HG02938 (cell line): ENCODE measurements around the gene CBX8.

Source experiments
- ATAC-seq: cut with Tn5 transposase; IDR thresholded peaks from one replicate; pipeline ENCODE4 v1.9.1; 2021; ENCODE audit warnings: mild to moderate bottlenecking, moderate library complexity; ENCODE audit not compliant: unreplicated experiment

The CBX8 gene

DNA sequence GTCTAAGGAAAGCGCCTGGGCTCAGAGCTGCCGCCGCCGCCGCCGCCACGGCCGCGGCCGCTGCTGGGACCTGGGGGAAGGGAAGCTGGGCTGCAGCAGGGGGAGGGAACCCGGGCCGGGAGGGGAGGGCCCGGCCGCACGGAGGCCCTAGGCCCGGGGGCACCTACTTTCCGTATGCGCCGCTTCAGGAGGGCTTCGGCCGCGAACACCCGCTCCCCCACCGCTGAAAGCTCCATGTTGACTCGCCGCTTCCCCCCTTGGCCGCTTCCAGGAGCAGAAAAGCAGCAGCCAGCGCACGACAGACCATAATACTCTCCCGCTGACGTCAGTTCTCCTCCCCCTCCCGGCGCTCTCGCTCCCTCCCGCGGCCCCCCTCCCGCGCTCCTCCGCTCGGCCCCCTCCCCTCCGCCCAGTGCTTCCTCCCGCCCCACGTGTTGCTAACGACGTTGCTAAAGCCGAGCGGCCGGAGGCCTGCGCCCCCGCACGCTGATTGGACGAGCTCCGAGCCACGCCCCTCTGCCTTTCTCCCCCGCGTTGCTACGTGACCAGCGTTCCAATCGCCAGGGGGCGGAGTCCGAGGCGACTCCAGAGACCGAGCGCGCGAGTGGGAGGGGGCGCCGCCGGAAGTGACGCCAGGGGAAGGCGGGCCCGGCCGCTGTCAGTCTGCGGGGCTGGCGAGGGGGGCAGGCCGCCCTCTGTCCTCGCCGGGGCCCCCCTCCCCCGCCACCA is at the start of gene CBX8:
Gene CBX8 (minus strand): TSS at position 315 of the 729 bp plus-strand sequence. CDS start 79 bp downstream, at position 236.
- peak; percentile 74 for ATAC-seq

DNA sequence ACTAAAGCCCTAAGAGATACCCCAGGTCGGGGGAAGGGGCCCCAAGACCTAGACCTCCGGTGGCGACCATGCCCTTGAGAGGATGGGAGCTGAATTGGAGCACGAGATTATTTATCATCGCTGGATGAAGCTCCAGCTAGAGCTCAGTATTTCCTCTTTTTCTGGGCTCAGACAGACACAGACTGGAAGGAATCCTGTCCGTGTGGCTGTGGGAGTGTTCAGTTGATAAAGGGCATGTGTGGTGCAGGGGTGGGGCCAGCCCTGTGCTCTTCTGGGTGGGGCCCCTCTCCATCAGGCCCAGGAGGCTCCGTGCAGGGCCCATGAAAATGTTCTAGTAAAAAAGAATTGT is 48.7 kb upstream of the CBX8 start:
- ATAC-seq, result no peak

DNA sequence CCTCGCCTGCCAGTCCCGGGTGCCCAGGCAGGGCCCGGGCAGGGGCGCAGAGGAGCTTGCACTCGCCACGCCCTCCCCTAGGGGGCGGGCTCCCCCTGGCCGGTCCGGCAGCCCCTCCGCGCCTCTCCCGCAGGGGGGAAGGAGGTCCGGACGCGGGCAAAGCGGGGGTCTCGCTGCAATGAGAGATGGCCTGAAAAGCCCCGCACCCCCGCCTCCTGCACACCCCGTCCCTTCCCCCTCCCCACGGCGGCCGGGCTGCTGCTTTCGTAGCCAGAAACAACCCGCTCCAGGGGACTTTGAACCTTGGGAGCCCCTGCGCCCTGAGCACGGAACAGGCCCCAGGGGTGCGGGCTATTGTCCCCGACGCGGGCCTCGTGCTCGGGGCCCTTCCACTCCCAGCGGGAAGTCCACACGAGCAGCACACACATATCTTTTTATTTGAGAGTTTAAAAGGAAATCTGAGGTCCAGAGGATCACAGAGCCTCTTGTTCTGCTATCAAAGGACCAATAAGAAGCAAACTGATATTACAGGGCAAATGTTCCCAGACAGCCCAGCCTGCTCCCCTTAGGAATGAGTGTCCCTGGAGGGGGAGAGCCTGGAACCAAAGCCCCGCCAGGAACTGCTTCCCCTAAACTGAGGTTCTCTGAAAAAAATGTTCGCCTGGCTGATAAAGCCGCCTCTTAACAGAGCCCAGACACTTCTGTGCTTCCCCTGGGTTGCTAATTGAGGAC is 48.2 kb upstream of the CBX8 start:
- no peak for ATAC-seq

DNA sequence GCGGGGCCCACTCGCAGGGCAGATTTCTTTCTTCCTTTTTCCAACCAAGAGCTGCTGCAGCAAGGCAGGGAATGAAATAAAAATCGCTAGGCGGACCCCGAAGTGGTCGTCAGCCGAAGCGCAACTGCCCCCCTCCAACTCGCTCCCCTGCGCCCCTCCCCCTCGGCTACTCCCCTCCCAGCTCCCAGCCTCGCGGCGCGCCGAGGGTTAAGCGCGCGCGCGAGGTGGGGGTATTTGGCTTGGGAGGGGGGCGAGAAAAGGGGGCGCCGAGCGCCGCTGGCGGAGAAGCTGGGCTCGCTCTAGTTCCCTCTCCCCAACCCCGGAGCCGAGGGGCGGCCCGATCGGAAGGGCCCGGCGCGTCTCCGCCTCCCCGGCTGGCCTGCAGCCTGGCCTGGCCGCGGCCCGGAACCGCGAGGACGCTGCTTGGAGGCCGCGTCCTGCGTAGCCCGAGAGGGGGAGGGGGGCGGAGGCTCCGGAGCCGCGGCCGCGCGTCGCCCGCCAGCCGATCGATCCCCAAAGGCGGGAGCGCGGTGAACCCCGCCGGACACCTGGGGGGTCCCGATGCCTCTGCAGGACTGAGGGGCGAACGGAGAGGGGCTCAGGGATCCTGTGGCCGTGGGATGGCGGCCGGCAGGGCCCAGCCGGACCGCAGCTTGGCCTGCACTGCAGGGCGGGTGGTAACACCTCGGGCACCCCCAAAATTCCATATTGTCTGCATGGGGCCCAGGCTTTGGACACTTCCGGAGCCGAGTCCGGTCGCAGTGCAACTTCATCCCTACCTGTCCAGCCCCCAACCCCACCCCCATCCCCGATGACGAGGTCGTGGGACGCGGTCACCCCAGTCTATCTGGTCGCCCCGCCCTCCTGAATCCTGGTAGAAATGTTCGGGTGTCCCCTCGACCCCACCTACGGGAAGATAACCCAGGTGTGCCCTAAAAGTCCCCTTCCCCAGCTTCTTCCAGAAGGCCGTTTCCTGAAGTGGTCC is 47.2 kb upstream of the CBX8 start:
- ATAC-seq, result no peak

DNA sequence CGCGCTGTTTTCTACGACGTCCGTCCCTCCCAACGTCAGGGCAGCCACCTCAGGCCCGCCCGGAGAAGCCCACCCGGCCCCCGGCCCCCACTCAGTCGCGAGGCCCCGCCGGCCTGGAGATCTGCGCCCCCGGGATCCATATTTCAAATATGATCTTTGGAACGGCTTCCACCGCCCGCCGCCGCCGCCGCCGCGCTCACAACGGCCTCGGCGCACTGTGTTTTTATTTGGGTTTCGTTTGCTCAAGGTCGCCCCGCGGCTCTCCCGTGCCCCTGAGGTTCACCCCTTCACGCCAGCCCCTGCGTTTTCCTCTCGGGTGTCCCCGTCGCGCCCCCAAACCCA is 46.6 kb upstream of the CBX8 start:
- ATAC-seq, result no peak

DNA sequence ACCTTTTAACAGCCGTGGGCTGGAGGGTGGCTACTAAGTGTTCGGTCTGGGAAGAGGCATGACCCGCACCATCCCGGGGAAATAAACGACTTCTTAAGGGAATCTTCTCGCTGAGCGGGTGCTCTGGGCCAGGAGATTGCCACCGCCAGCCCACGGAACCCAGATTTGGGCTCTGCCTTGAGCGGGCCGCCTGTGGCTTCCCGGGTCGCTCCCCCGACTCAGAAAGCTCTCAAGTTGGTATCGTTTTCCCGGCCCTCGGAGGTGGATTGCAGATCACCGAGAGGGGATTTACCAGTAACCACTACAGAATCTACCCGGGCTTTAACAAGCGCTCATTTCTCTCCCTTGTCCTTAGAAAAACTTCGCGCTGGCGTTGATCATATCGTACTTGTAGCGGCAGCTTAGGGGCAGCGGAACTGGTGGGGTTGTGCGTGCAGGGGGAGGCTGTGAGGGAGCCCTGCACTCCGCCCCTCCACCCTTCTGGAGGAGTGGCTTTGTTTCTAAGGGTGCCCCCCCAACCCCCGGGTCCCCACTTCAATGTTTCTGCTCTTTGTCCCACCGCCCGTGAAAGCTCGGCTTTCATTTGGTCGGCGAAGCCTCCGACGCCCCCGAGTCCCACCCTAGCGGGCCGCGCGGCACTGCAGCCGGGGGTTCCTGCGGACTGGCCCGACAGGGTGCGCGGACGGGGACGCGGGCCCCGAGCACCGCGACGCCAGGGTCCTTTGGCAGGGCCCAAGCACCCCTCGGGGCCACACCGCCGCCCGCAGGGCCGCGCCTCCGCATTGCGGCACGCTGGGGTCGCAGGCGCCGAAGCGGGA is 46.0 kb upstream of the CBX8 start:
- no peak for ATAC-seq

DNA sequence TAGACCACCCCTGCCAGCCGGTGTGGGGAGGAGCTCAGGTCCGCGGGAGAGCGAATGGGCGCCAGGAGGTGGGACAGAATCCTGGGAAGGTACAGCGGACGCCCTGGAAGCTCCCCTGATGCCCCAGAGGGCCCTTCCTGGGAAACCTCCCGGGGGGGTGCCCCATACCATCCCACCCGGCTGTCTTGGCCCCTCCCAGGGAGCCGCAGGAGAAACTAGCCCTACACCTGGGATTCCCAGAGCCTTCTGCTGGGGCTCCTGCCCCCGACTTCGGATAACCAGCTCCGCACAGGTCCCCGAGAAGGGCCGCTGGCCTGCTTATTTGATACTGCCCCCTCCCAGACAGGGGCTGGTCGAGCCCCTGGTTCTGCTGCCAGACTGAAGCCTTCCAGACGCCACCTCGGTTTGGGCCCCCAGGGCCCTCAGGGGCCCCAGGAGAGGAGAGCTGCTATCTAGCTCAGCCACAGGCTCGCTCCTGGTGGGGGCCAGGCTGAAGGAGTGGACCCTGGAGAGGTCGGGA is 45.3 kb upstream of the CBX8 start:
- ATAC-seq, result no peak

DNA sequence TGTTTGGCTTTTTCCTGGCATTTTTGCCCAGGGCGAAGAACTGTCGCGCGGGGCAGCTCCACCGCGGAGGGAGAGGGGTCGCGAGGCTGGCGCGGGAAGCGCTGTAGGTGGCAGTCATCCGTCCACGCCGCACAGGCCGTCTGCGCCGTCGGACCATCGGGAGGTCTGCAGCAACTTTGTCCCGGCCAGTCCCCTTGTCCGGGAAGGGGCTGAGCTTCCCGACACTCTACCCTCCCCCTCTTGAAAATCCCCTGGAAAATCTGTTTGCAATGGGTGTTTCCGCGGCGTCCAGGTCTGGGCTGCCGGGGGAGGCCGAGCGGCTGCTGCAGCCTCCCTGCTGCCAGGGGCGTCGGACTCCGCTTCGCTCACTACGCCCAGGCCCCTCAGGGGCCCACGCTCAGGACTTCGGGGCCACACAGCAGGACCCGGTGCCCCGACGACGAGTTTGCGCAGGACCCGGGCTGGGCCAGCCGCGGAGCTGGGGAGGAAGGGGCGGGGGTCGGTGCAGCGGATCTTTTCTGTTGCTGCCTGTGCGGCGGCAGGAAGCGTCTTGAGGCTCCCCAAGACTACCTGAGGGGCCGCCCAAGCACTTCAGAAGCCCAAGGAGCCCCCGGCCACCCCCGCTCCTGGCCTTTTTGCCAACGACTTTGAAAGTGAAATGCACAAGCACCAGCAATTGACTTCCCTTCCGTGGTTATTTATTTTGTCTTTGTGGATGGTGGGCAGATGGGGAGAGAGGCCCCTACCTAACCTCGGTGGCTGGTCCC is 44.7 kb upstream of the CBX8 start:
- no peak for ATAC-seq

DNA sequence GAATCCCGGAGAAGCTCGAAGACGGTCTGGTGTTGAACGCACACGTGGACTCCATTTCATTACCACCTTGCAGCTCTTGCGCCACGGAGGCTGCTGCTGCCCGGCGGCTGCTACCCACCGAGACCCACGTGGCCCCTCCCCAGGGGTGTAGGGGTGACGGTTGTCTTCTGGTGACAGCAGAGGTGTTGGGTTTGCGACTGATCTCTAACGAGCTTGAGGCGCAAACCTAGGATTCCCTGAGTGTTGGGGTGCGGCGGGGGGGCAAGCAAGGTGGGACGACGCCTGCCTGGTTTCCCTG is 44.1 kb upstream of the CBX8 start:
- no peak for ATAC-seq

DNA sequence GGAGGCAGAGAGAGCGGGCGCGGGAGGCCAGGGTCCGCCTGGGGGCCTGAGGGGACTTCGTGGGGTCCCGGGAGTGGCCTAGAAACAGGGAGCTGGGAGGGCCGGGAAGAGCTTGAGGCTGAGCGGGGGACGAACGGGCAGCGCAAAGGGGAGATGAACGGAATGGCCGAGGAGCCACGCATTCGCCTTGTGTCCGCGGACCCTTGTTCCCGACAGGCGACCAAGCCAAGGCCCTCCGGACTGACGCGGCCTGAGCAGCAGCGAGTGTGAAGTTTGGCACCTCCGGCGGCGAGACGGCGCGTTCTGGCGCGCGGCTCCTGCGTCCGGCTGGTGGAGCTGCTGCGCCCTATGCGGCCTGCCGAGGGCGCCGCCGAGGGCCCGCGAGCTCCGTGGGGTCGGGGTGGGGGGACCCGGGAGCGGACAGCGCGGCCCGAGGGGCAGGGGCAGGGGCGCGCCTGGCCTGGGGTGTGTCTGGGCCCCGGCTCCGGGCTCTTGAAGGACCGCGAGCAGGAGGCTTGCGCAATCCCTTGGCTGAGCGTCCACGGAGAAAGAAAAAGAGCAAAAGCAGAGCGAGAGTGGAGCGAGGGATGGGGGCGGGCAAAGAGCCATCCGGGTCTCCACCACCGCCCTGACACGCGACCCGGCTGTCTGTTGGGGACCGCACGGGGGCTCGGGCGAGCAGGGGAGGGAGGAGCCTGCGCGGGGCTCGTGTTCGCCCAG is 43.6 kb upstream of the CBX8 start:
- ATAC-seq, result no peak

DNA sequence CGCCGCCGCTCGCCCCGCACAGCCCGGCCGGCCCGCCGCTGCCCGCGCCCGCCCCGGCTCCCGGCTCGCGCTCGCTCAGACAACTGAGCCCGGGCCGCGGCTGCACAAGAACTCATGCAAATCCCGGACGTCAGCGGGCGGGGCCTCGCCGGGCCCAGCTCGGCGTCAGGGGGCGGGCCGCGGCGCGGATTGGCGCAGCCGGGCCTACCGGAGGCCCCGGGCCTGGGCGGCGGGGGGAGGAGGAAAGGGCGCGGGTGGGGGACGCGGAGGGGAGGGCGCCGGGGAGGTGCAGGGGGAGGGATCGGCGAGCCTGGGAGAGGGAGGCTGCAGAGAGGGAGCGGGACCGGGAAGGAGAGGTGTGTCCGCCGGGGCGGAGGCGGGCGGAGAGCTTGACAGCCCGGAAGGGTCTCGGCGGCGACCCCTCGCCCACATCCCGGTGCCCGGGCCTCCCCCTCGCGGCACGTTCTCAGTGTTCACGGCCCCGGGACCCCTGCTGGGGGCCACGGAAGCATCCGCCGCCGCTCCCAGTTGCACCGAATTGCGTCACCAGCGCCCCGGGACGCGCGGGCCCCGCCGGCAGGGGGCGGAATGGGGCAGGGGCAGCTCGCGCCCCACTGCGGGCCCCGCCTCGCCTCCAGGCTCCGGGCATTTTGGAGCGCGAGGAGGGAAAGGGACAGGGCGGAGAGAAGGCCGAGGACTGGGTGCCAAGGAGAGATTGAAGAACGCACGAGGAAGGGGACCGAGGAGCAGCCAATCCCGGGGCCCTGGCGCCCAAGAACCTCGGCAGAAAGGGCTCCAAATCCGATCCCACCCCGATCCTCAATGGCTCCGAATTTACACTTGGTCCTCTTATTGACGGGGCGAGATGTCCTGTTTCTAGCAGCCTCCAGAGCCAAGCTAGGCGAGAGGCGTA is 42.7 kb upstream of the CBX8 start, which contains the start of gene CBX4:
Gene CBX4 (minus strand): TSS at position 85 of the 913 bp plus-strand sequence. CDS start 189 bp downstream, outside the sequence.
- peak; percentile 54 for ATAC-seq

DNA sequence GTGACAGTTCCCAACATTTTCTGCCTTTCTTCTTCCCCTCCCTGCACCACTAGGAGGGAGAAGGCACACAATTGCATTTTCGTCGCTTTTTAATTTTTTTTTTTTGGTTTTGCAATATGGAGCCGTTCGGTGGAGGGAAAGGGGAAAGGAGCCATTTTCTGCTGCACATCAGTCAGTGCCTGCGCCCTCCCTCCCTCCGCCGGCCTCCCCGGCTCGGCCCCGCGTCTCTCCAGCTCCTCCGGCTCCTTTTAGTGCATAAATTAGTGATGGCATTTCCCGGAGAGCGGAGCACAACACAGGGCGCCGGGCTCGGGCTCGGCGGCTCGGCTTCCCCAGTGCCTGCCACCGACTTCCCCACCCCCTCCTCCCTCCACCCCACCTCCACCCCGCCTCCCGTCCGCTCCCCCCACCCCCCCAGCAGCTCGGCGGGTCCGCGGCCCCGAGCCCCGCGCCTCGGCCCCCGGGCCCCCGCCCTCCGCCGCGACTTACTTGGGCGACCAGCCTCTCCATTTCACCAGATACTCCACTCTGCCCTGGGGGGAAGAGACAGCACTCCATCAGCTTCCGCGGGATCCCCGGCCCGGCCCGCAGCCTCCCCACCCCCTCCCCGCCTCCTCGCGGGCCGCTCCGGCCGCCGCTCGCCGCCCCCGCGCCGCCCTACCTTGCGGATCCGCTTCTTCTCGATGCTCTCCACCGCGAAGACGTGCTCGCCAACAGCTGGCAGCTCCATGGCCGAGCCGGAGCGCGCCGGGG is 41.8 kb upstream of the CBX8 start:
- peak; percentile 9 for ATAC-seq

DNA sequence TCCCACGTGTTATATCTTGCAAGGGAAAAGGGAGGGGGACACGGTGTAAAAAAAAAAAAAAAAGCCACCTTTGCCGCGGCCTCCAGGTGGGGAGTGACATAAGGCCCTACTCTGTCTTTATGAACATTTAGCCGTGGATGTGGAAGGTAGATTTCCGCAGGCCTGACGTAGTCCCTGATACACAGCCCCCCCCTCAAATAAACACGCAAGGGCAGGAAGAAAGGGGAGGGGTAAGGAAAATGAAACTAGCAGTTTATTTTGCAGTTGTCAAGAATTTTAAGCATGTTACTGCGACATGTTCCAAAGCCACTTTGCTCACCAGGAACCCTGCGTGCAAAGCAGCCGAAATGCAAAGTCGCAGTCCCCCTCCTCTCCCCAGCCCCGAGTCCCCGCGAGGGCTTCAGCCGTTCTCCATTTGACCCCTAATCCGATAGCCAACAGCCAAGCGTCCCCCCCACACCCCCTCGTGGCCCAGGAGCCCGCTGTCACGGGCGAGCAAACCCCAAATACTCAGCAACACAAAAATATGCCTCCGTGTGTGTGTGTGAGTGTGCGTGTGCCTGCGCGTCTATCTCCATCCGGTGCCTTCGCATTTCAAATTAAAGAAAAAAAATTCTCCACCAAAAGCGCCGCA is 41.1 kb upstream of the CBX8 start:
- ATAC-seq, result no peak

DNA sequence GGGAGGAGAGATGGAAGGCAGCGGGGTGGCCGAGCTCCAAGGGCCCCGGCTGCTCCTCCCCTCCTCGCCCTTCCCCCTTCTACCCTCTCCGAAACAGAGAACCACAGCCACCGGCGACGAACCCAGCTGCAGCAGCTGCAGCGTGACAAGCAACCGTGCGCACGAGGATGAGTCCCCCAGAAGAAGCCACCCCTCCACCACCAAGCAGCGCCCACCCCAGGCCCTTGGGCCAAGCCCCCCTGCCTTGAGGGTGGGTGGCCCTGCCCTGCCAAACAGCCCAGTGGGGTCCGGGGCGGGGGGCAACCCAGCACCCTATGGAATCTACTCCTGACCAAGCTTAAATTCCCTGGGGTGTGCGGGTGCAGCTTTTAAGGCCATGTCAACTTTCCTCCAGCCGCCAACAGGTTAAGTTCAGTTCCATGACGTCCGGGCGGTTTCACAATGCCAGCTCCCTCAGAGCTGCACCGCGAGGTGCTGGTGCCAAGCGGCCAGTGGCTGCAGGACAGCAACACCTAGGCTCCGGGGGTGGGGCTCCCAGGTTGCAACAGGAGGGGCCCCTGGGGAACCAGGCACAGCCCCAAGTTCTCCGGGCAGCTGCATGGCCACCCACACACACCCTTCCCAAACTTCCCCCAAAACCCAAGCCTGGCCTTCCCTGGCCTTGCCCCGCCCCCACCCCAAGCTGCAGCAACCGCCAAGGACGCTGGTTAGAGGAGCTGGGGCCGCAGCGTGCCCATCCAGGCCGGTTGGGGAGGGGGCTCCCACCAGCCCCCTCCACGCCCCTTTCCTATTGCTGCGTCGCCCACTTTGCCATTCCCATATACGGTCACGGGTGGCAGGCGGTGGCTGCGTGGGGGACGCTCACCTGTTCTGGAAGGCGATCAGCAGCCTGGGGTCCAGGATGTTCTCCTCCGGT is 40.4 kb upstream of the CBX8 start:
- ATAC-seq, result no peak

DNA sequence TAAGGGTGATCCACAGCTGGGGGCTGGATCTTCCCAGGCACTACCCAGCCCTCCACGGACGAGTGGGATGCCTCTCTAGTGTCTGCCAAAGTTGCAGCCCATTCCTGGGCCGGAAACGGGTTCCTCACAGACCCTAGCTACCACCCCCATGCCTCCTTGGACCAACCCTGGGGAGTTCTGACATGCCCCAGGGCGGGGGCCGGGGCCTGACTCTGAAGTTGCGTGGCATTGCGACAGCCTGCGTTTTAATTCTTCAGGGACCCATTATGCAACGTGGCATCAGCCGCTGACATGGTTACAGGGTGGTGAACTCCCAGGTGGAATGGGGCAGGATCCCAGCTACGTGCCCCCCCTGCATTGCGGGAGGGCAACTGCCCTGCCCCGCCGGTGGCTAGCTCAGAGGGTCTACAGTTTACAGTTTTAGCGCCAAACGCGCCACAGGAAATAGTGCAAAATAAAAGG is 39.7 kb upstream of the CBX8 start:
- no peak for ATAC-seq
